Endothelial cell (in vitro differentiated cells): ENCODE measurements around the gene ARL13B. TPM values are rescaled to one million over a fixed set of nuclear protein-coding genes. Genes with fewer than 3 reads are reported as not detected.
A peak's percentile ranks its signal among the peaks of the same experiment; 100 is the strongest.

Source experiments
- DNase-seq: peaks from one replicate; pipeline ENCODE4 v3.0.0; 2021; ENCODE audit warnings: low spot score
- H3K27ac Mint-ChIP-seq: one replicate; pipeline ENCODE4 v1.8.0; 2021; ENCODE audit warnings: mixed read lengths, inconsistent platforms; ENCODE audit not compliant: unreplicated experiment
- H3K27me3 Mint-ChIP-seq: one replicate; pipeline ENCODE4 v1.8.0; 2021; ENCODE audit warnings: mild to moderate bottlenecking, moderate library complexity, mixed read lengths, inconsistent platforms; ENCODE audit not compliant: unreplicated experiment
- H3K36me3 Mint-ChIP-seq: one replicate; pipeline ENCODE4 v1.8.0; 2021; ENCODE audit warnings: mild to moderate bottlenecking, low read depth, mixed read lengths, inconsistent platforms; ENCODE audit not compliant: unreplicated experiment
- H3K4me1 Mint-ChIP-seq: one replicate; pipeline ENCODE4 v1.8.0; 2021; ENCODE audit warnings: mild to moderate bottlenecking, mixed read lengths, inconsistent platforms; ENCODE audit not compliant: unreplicated experiment
- H3K4me3 Mint-ChIP-seq: one replicate; pipeline ENCODE4 v1.8.0; 2021; ENCODE audit warnings: mild to moderate bottlenecking, mixed read lengths, inconsistent platforms; ENCODE audit not compliant: unreplicated experiment
- H3K9me3 Mint-ChIP-seq: one replicate; pipeline ENCODE4 v1.8.0; 2021; ENCODE audit warnings: mixed read lengths, inconsistent platforms; ENCODE audit not compliant: unreplicated experiment
- total RNA-seq: library from RNA; stranded (reverse); fragmentation: NEBNext Ultra II Directional; extraction: Animal tissue kit (Norgen Biotek cat#: 25700); gene quantifications from one replicate; pipeline ENCODE4 v1.2.1, GENCODE V29; 2021; ENCODE audit not compliant: unreplicated experiment
- TF ChIP-seq, protein P1 (sequence below): fragments of 200-600 bp; sonication (generic); IDR thresholded peaks from one replicate; pipeline ENCODE4 v1.5.0; 2021; ENCODE audit warnings: antibody characterized with exemption; ENCODE audit not compliant: unreplicated experiment

The ARL13B gene
- total RNA-seq, 1 donor from 2014 or later = 15.3 TPM

DNA sequence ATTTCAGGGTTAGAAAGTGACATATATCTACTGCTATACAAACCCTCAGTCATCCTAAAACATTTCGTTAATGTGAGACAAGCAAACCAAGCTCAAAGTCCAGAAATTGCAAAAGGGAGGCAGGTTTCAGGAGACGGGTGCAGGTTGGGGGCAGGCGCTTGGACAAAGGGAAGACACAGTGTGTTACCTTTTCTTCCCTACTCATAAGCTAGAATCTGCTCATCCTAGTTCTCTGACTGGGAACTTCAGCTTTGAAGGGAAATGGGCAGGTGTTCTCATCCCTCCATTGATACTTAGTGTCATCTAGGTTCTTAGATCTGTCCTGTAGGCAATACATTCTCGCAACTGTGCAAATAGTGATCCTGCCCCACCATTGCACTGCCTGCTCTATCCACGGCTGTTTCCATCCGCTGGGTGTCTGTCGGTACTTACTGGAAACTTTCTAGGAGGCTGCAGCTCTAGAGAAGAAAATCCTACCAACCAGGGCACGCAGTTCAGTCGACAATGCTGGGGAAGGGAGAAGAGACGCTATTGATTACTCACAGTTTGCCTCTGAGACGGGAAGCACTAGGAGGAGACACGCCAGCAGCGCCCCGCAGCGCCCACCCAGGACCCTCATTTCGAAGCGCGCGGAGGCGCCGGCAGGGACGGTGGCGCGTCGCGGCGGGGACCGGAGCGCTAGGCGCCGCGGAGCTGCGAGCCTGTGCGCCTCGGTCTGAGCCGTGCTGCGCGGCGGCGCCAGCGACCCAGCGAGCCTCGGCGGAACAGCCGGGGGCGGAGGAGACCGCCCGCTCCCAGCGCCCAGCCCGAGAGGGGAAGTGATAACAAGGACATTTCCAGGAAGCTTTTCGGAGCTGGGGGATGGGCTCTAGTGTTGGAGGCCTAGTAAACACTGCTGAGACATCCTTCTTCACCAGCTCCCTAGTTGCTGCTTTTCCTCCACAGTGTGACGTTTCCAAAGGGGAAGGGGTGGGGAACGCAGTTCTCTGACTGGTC is 6.5 kb upstream of the ARL13B start, which contains the start of gene PROS1:
PROS1 (minus strand) TSS at position 766 of the 996 bp plus-strand sequence; CDS start at position 619, 147 bp downstream.
- H3K4me3 Mint-ChIP-seq = peak within 1 kb of the TSS; percentile 90
- no peaks in the 10 kb centered on the region for H3K36me3 Mint-ChIP-seq
- peak within 1 kb of the TSS; percentile 95 for H3K27ac Mint-ChIP-seq
- TF ChIP-seq, protein P1, sequence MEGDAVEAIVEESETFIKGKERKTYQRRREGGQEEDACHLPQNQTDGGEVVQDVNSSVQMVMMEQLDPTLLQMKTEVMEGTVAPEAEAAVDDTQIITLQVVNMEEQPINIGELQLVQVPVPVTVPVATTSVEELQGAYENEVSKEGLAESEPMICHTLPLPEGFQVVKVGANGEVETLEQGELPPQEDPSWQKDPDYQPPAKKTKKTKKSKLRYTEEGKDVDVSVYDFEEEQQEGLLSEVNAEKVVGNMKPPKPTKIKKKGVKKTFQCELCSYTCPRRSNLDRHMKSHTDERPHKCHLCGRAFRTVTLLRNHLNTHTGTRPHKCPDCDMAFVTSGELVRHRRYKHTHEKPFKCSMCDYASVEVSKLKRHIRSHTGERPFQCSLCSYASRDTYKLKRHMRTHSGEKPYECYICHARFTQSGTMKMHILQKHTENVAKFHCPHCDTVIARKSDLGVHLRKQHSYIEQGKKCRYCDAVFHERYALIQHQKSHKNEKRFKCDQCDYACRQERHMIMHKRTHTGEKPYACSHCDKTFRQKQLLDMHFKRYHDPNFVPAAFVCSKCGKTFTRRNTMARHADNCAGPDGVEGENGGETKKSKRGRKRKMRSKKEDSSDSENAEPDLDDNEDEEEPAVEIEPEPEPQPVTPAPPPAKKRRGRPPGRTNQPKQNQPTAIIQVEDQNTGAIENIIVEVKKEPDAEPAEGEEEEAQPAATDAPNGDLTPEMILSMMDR = no peak
- DNase-seq = peak; percentile 82
- peaks cover 6% of the 10 kb centered on the region for H3K27me3 Mint-ChIP-seq
- H3K4me1 Mint-ChIP-seq = peaks cover 16% of the 10 kb centered on the region
- H3K9me3 Mint-ChIP-seq = no peaks in the 10 kb centered on the region

DNA sequence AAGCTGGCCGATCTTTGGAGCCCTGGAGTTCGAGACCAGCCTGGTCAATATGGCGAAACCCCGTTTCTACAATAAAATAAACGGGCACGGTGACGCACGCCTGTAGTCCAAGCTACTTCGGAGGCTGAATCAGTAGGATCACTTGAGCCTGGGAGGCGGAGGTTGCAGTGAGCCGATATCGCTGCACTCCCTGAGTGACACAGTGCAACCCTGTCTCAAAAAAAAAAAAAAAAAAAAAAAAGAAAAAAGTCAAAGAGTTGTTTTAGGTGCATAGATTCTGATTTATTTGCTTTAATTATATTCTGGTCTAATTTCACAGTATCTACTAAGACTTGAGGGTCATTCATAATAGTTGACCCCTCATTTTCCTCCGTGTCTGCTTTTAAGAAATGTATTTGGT is 1.7 kb downstream of the ARL13B start:
- Mint-ChIP-seq H3K27me3 (peaks cover 6% of the 10 kb centered on the region), H3K4me3 (peak overlapping the region; percentile 94), H3K36me3 (no peaks in the 10 kb centered on the region), H3K4me1 (peaks cover 18% of the 10 kb centered on the region), H3K9me3 (no peaks in the 10 kb centered on the region), H3K27ac (peak overlapping the region; percentile 58)
- TF ChIP-seq, protein P1 = no peak
- DNase-seq = no peak

DNA sequence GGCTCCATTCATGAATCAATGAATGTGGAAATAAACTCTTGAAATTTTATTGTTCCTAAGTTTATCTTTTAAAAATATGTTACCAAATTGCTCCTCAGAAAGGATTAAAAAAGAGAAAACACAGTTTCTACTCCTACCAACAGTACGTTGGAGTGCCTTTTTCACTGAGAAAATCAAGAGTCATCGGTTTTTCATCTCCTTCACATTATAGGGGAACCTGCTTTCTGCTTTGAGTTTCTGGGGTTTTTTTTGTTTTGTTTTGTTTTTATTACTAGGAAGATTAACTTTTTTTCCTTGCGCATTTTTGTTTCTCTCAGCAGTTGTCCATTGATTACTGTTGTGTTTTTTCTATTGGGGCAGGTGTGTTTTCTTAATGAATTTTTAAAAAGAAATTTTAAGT is 3.5 kb downstream of the ARL13B start:
- Mint-ChIP-seq H3K27me3 (peaks cover 6% of the 10 kb centered on the region), H3K4me1 (peaks cover 27% of the 10 kb centered on the region), H3K27ac (no peak overlapping the region), H3K4me3 (no peak overlapping the region), H3K9me3 (no peaks in the 10 kb centered on the region), H3K36me3 (no peaks in the 10 kb centered on the region)
- no peak for DNase-seq
- TF ChIP-seq, protein P1 = no peak

DNA sequence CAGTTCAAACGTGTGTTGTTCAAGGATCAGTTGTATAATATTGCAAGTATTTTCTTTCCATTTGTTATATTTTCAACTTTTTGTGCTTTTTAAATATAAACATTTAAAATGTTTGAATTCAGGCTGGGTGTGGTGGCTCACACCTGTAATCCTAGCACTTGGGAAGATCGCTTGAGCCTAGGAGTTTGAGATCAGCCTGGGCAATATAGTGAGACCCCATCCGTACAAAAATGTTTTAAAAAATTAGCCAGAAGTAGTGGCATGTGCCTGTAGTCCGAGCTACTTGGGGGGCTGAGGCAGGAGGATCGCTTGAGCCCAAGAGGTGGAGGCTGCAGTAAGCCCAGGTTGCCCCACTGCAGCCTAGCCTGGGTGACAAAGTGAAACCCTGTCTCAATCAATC is 4.7 kb downstream of the ARL13B start:
- peaks cover 27% of the 10 kb centered on the region for H3K4me1 Mint-ChIP-seq
- H3K27ac Mint-ChIP-seq = no peak overlapping the region
- no peak for DNase-seq
- H3K4me3 Mint-ChIP-seq = no peak overlapping the region
- H3K9me3 Mint-ChIP-seq = no peaks in the 10 kb centered on the region
- peaks cover 2% of the 10 kb centered on the region for H3K27me3 Mint-ChIP-seq
- H3K36me3 Mint-ChIP-seq = no peaks in the 10 kb centered on the region
- TF ChIP-seq, protein P1 = no peak

DNA sequence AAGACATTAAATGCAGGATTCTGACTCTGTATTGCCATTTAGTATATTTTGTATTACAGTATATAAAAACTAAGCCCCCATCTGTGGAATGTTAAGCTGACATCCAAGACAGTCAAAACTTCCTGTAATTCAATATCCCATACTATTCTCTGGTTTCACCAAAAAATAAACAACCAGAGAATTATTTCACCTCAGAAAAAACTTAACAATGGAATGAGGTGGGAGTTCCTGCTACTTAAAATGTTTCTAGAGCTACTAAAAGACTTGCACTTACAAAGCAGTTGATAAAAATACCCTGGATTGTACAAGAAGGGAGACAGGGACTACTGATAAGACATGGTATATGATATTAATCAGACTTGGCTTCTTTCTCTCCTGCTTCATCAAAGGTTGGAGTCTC is 8.3 kb downstream of the ARL13B start:
- Mint-ChIP-seq H3K27me3 (no peaks in the 10 kb centered on the region), H3K4me1 (peaks cover 24% of the 10 kb centered on the region), H3K9me3 (no peaks in the 10 kb centered on the region), H3K27ac (peak overlapping the region; percentile 90), H3K4me3 (peak overlapping the region; percentile 78), H3K36me3 (no peaks in the 10 kb centered on the region)
- DNase-seq = no peak
- TF ChIP-seq, protein P1 = no peak
